PC-9 (cell line): ENCODE results near the gene CASKIN1.

Source experiments
- CTCF ChIP-seq: fragments of 200-600 bp; sonication (generic); conservative IDR thresholded peaks from 2 replicates; pipeline ENCODE4 v1.6.1; 2017; ENCODE audit warnings: mixed run types, antibody characterized with exemption, mild to moderate bottlenecking, moderate library complexity
- EZH2 ChIP-seq: fragments of 200-600 bp; sonication (generic); IDR thresholded peaks from 2 replicates; pipeline ENCODE4 v1.8.0; 2017; ENCODE audit warnings: antibody characterized with exemption, low read depth

- TF ChIP-seq CTCF: no peak
- no peak for TF ChIP-seq EZH2
Measured at GRCh38 chr16:2235695-2236336, 39.4 kb upstream of the CASKIN1 start.
